Fibroblast of lung (primary cell): ENCODE results near the gene IGF1R.

ENCODE experiments used
- CTCF ChIP-seq, 2 donors: IDR thresholded peaks in 1 of 2; conservative IDR thresholded peaks in 1 of 2; 1 replicate in 1 of 2; 2 replicates in 1 of 2; pipeline ENCODE4 v1.5.1; 2011 to 2012; ENCODE audit warnings: low read length in 2 of 2, control low read depth in 1 of 2, inconsistent platforms in 1 of 2, low read depth in 1 of 2, mild to moderate bottlenecking in 1 of 2
- EZH2 ChIP-seq: IDR thresholded peaks from 2 replicates; pipeline ENCODE4 v1.5.1; 2012; ENCODE audit warnings: low read length, control low read depth, mild to moderate bottlenecking; ENCODE audit errors: missing control alignments

GRCh38 chr15:98785431-98785806 lies 137.1 kb downstream of the IGF1R start:
- TF ChIP-seq CTCF (conservative IDR thresholded peaks at IDR 0.05 in 1 of 2, IDR thresholded peaks at IDR 0.05 in 1 of 2; ENCODE audit: low read depth in 1 of 2, low read length in 2 of 2) (no peak), EZH2 (no peak)
